HCT116 (cell line): ENCODE data around the gene KSR2. TPM values are rescaled to one million over a fixed set of nuclear protein-coding genes. Genes with fewer than 3 reads are reported as not detected.

Experiments used
- ATAC-seq: fragments of 200-7000 bp; cut with Tn5 transposase; 2 replicates; pipeline ENCODE4 v1.9.1; 2020; ENCODE audit warnings: mild to moderate bottlenecking, moderate library complexity
- BruUV-seq: library from RNA; stranded (reverse); fragments of 400-500 nt; replicated peaks from 2 replicates; lab custom pipeline; 2021; lab: Mats Ljungman, UMichigan
- CTCF ChIA-PET: fragments of 300-600 bp; sonication (Branson Sonifier 250); formaldehyde crosslinking; loops from one replicate; lab custom pipeline; 2021; ENCODE audit warnings: antibody characterized with exemption; lab: Charles Lee
- POLR2A ChIA-PET: fragments of 300-600, 350-600 bp; sonication (Branson Sonifier 250); formaldehyde crosslinking; loops from one replicate; lab custom pipeline; 2021; ENCODE audit warnings: antibody characterized with exemption; lab: Charles Lee
- RAD21 ChIA-PET, 2 experiments: fragments of 300-600 bp; sonication (Branson Sonifier 250); formaldehyde crosslinking; loops; one replicate each; lab custom pipeline; 2023; ENCODE audit warnings: low total read pairs in 2 of 2; ENCODE audit not compliant: uncharacterized antibody in 2 of 2, unreplicated experiment in 2 of 2, low non-redundant PET in 1 of 2; lab: Charles Lee
- DNase-seq: peaks from one replicate; pipeline ENCODE4 v3.0.0-alpha.2; 2010; ENCODE audit warnings: low read depth, low spot score
- H2AFZ ChIP-seq: fragments of 200-600 bp; shearing (Covaris generic), sonication (generic); 2 replicates; pipeline ENCODE4 v1.6.1; 2017; ENCODE audit warnings: low read depth, mixed run types, mixed read lengths, antibody characterized with exemption, low read length; ENCODE audit not compliant: poor library complexity, severe bottlenecking
- H3K27ac ChIP-seq: 2 replicates; pipeline ENCODE4 v1.5.1; 2012; ENCODE audit warnings: low read depth, low read length
- H3K27me3 ChIP-seq: fragments of 200-600 bp; sonication (generic); 2 replicates; pipeline ENCODE4 v1.6.1; 2016; ENCODE audit warnings: mixed run types, low read length, mixed read lengths; ENCODE audit not compliant: insufficient read depth
- H3K36me3 ChIP-seq, 2 experiments: fragments of 200-500 bp in 1 of 2; fragments of 200-600 bp in 1 of 2; sonication (Bioruptor generic) in 1 of 2; sonication (generic) in 1 of 2; 2 replicates each; pipeline versions ENCODE4 v1.5.1 to v1.6.1; 2014 to 2016; ENCODE audit warnings: low read length in 2 of 2, inconsistent platforms in 1 of 2, mixed read lengths in 1 of 2, mixed run types in 1 of 2; ENCODE audit not compliant: insufficient read depth in 2 of 2, control insufficient read depth in 1 of 2
- H3K4me1 ChIP-seq, 2 experiments: fragments of 200-600 bp in 1 of 2; sonication (generic) in 1 of 2; 2 replicates each; pipeline versions ENCODE4 v1.5.1 to v1.6.1; 2012 to 2017; ENCODE audit warnings: low read length in 2 of 2, inconsistent platforms in 1 of 2, mild to moderate bottlenecking in 1 of 2, mixed read lengths in 1 of 2, mixed run types in 1 of 2, moderate library complexity in 1 of 2; ENCODE audit not compliant: insufficient read depth in 2 of 2, control insufficient read depth in 1 of 2
- H3K4me2 ChIP-seq: fragments of 200-600 bp; sonication (generic); 2 replicates; pipeline ENCODE4 v1.6.1; 2017; ENCODE audit warnings: mixed run types, low read length, mixed read lengths
- H3K4me3 ChIP-seq, 2 experiments: fragments of 200-600 bp in 1 of 2; sonication (generic) in 1 of 2; replicated peaks in 1 of 2; 2 replicates each; pipeline ENCODE4 v1.5.1; 2011 to 2016; ENCODE audit warnings: low read length in 2 of 2, control low read depth in 1 of 2, low read depth in 1 of 2, mild to moderate bottlenecking in 1 of 2, mixed read lengths in 1 of 2, mixed run types in 1 of 2
- H3K79me2 ChIP-seq: fragments of 200-600 bp; sonication (generic); 2 replicates; pipeline ENCODE4 v1.6.1; 2017; ENCODE audit warnings: mild to moderate bottlenecking, mixed run types, low read length, moderate library complexity, mixed read lengths; ENCODE audit not compliant: insufficient read depth
- H3K9ac ChIP-seq: fragments of 200-600 bp; sonication (generic); 2 replicates; pipeline ENCODE4 v1.6.1; 2016; ENCODE audit warnings: low read length, mixed read lengths
- H3K9me2 ChIP-seq: fragments of 200-600 bp; sonication (generic), shearing (Covaris generic); 2 replicates; pipeline ENCODE4 v1.6.1; 2017; ENCODE audit warnings: mixed run types, mild to moderate bottlenecking, moderate library complexity; ENCODE audit not compliant: insufficient read depth
- H3K9me3 ChIP-seq, 2 experiments: fragments of 200-500 bp in 1 of 2; fragments of 200-600 bp in 1 of 2; sonication (Bioruptor generic) in 1 of 2; sonication (generic) in 1 of 2; 2 replicates each; pipeline ENCODE4 v1.6.1; 2014 to 2017; ENCODE audit warnings: low read length in 2 of 2, mixed read lengths in 2 of 2, inconsistent platforms in 1 of 2, low read depth in 1 of 2, mild to moderate bottlenecking in 1 of 2, mixed run types in 1 of 2, moderate library complexity in 1 of 2; ENCODE audit not compliant: control insufficient read depth in 1 of 2, insufficient read depth in 1 of 2
- H4K20me1 ChIP-seq: fragments of 200-600 bp; sonication (generic), shearing (Covaris generic); 2 replicates; pipeline ENCODE4 v1.6.1; 2017; ENCODE audit warnings: mixed run types, mild to moderate bottlenecking, moderate library complexity; ENCODE audit not compliant: insufficient read depth
- CBX3 ChIP-seq: IDR thresholded peaks from 2 replicates; pipeline ENCODE4 v1.6.1; 2012; ENCODE audit warnings: low read depth
- CEBPB ChIP-seq: IDR thresholded peaks from 2 replicates; pipeline ENCODE4 v1.6.1; 2012; ENCODE audit warnings: low read depth
- ELF1 ChIP-seq: IDR thresholded peaks from 2 replicates; pipeline ENCODE4 v1.6.1; 2012; ENCODE audit warnings: low read depth, borderline replicate concordance
- EZH2 ChIP-seq: fragments of 200-600 bp; sonication (generic); IDR thresholded peaks from 2 replicates; pipeline ENCODE4 v1.6.1; 2017; ENCODE audit warnings: antibody characterized with exemption, mixed run types
- EZH2phosphoT487 ChIP-seq: fragments of 200-600 bp; IDR thresholded peaks from 2 replicates; pipeline ENCODE4 v1.6.1; 2018; ENCODE audit warnings: antibody characterized with exemption, borderline replicate concordance
- FOSL1 ChIP-seq: IDR thresholded peaks from 2 replicates; pipeline ENCODE4 v1.6.1; 2012; ENCODE audit warnings: low read depth
- JUND ChIP-seq: IDR thresholded peaks from 2 replicates; pipeline ENCODE4 v1.6.1; 2012
- RAD21 ChIP-seq: IDR thresholded peaks from 2 replicates; pipeline ENCODE4 v1.6.1; 2012; ENCODE audit warnings: low read depth, mild to moderate bottlenecking
- SIN3A ChIP-seq: IDR thresholded peaks from 2 replicates; pipeline ENCODE4 v1.6.1; 2012; ENCODE audit warnings: low read depth
- SRF ChIP-seq: IDR thresholded peaks from 2 replicates; pipeline ENCODE4 v1.6.1; 2012; ENCODE audit warnings: low read depth
- TCF7L2 ChIP-seq: IDR thresholded peaks from 2 replicates; pipeline ENCODE4 v1.7.0; 2011; ENCODE audit warnings: borderline replicate concordance, inconsistent platforms; ENCODE audit not compliant: insufficient read depth, insufficient read length; ENCODE audit errors: extremely low read depth
- YY1 ChIP-seq: IDR thresholded peaks from 2 replicates; pipeline ENCODE4 v1.6.1; 2011; ENCODE audit warnings: low read length, low read depth, moderate library complexity, mild to moderate bottlenecking; ENCODE audit not compliant: insufficient replicate concordance; ENCODE audit errors: extremely low read depth
- ZFX ChIP-seq: fragments of 450-650 bp; IDR thresholded peaks from 2 replicates; pipeline ENCODE4 v1.6.1; 2017
- ZNF274 ChIP-seq: fragments of 200-500 bp; sonication (Bioruptor generic); IDR thresholded peaks from 2 replicates; pipeline ENCODE4 v1.6.1; 2014; ENCODE audit warnings: mild to moderate bottlenecking, low read depth, low read length, inconsistent platforms
- intact Hi-C: fragments of 100-400 bp; cut with micrococcal nuclease; formaldehyde crosslinking; loops from 2 replicates; pipeline ENCODE4 v1.10.0; 2022
- total RNA-seq: library from RNA; stranded (reverse); gene quantifications from one replicate; pipeline ENCODE4 v1.2.1, GENCODE V29; 2021; ENCODE audit not compliant: unreplicated experiment
- TF ChIP-seq, protein P1 (sequence below): IDR thresholded peaks from 2 replicates; pipeline ENCODE4 v1.6.1; 2012
- TF ChIP-seq, protein P2 (sequence below): IDR thresholded peaks from 2 replicates; pipeline ENCODE4 v1.6.1; 2011; ENCODE audit warnings: mild to moderate bottlenecking, low read length, moderate library complexity; ENCODE audit not compliant: insufficient replicate concordance; ENCODE audit errors: extremely low read depth
- TF ChIP-seq, protein P3 (sequence below), 3 experiments: fragments of 200-600 bp in 1 of 3; sonication (generic) in 1 of 3; IDR thresholded peaks in 2 of 3; conservative IDR thresholded peaks in 1 of 3; 2 replicates each; pipeline ENCODE4 v1.5.1; 2012 to 2017; ENCODE audit warnings: low read depth in 2 of 3, low read length in 2 of 3, antibody characterized with exemption in 1 of 3, borderline replicate concordance in 1 of 3, control low read depth in 1 of 3, mild to moderate bottlenecking in 1 of 3, mixed read lengths in 1 of 3, mixed run types in 1 of 3, moderate library complexity in 1 of 3; ENCODE audit not compliant: insufficient read depth in 1 of 3

KSR2 gene
- total RNA-seq, 1 experiment from 2014 or later, result 10.1 TPM

DNA sequence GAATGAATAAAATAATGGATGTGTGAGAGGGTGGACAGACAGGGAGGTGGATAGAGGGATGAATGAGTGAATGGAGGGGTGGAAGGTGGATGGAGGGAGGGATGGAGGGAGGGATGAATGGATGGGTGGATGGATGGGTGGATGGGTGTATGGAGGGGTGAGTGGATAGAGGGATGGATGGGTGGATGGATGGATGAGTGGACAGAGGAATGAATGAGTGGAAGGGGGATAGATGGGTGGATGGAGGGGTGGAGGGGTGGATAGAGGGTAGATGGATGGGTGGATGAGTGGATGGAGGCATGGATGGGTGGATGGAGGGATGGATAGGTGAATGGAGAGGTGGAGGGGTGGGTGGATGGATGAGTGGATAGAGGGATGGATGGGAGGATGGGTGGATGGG lies 559.5 kb downstream of the KSR2 start:
- ChIA-PET CTCF (no interaction called here), POLR2A (no interaction called here), RAD21 (no interaction called here)
- H2AFZ ChIP-seq, result no peak overlapping the region
- DNase-seq, result no peak
- TF ChIP-seq, protein P1, sequence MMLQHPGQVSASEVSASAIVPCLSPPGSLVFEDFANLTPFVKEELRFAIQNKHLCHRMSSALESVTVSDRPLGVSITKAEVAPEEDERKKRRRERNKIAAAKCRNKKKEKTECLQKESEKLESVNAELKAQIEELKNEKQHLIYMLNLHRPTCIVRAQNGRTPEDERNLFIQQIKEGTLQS, result no peak
- TF ChIP-seq, protein P2, sequence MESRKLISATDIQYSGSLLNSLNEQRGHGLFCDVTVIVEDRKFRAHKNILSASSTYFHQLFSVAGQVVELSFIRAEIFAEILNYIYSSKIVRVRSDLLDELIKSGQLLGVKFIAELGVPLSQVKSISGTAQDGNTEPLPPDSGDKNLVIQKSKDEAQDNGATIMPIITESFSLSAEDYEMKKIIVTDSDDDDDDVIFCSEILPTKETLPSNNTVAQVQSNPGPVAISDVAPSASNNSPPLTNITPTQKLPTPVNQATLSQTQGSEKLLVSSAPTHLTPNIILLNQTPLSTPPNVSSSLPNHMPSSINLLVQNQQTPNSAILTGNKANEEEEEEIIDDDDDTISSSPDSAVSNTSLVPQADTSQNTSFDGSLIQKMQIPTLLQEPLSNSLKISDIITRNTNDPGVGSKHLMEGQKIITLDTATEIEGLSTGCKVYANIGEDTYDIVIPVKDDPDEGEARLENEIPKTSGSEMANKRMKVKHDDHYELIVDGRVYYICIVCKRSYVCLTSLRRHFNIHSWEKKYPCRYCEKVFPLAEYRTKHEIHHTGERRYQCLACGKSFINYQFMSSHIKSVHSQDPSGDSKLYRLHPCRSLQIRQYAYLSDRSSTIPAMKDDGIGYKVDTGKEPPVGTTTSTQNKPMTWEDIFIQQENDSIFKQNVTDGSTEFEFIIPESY, result no peak
- TF ChIP-seq SRF (no peak), ZFX (no peak), TCF7L2 (no peak), RAD21 (no peak), ZNF274 (no peak), JUND (no peak), EZH2 (no peak), YY1 (no peak), SIN3A (no peak), FOSL1 (no peak), CEBPB (no peak), ELF1 (no peak), CBX3 (no peak), EZH2phosphoT487 (no peak)
- TF ChIP-seq, protein P3, sequence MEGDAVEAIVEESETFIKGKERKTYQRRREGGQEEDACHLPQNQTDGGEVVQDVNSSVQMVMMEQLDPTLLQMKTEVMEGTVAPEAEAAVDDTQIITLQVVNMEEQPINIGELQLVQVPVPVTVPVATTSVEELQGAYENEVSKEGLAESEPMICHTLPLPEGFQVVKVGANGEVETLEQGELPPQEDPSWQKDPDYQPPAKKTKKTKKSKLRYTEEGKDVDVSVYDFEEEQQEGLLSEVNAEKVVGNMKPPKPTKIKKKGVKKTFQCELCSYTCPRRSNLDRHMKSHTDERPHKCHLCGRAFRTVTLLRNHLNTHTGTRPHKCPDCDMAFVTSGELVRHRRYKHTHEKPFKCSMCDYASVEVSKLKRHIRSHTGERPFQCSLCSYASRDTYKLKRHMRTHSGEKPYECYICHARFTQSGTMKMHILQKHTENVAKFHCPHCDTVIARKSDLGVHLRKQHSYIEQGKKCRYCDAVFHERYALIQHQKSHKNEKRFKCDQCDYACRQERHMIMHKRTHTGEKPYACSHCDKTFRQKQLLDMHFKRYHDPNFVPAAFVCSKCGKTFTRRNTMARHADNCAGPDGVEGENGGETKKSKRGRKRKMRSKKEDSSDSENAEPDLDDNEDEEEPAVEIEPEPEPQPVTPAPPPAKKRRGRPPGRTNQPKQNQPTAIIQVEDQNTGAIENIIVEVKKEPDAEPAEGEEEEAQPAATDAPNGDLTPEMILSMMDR (IDR thresholded peaks at IDR 0.05 in 2 of 3, conservative IDR thresholded peaks at IDR 0.05 in 1 of 3; ENCODE audit: borderline replicate concordance in 1 of 3, insufficient read depth in 1 of 3, low read depth in 2 of 3, low read length in 2 of 3), result no peak
- no peak overlapping the region for H3K9ac ChIP-seq
- H3K9me2 ChIP-seq, result no peaks in the 10 kb centered on the region
- H3K4me2 ChIP-seq, result no peak overlapping the region
- peaks cover 8 to 10% of the 10 kb centered on the region in 2 experiments; a peak in 3 of 4 replicates for H3K4me1 ChIP-seq
- H3K9me3 ChIP-seq, result no peaks in the 10 kb centered on the region
- no peaks in the 10 kb centered on the region for H4K20me1 ChIP-seq
- H3K36me3 ChIP-seq, result no peaks in the 10 kb centered on the region
- intact Hi-C loops, result no loop called here
- H3K27ac ChIP-seq, result no peak overlapping the region
- no peaks in the 10 kb centered on the region for H3K79me2 ChIP-seq
- no peak for ATAC-seq
- BruUV-seq, result no TSS peak
- peaks cover 3% of the 10 kb centered on the region; the same call in 1 of the 2 replicates for H3K27me3 ChIP-seq
- H3K4me3 ChIP-seq, result no peak overlapping the region
